Caki2 (cell line): Measurements from ENCODE around the gene TLCD4. TPM values are rescaled to one million over a fixed set of nuclear protein-coding genes. Genes with fewer than 3 reads are reported as not detected.
"Not testable (repeated sequence)": the region's sequence is repeated elsewhere in the genome, so short reads cannot be mapped to it uniquely, and the experiment has no call there.

Source experiments
- DNase-seq: peaks from one replicate; pipeline ENCODE4 v3.0.0-alpha.2; 2015; ENCODE audit warnings: low read depth
- in situ Hi-C: cut with HindIII; loops from 2 replicates; pipeline ENCODE4 v1.10.0; 2016; ENCODE audit warnings: low sequenced_read_pairs, low pct_unique_long_range_greater_than_20kb, mixed read lengths
- total RNA-seq: library from RNA; depleted of rRNA; stranded (reverse); fragments of >200 nt; shearing (Covaris generic); gene quantifications from 2 replicates; pipeline ENCODE4 v1.2.3, GENCODE V29; 2014; ENCODE audit warnings: low replicate concordance

TLCD4 gene
- total RNA-seq, 1 experiment from 2014 or later: 11.3 TPM

GRCh38 chr1:95092891-95093290 is 24.3 kb upstream of the TLCD4 start:
- DNase-seq, in situ Hi-C loops: not testable (repeated sequence)

GRCh38 chr1:95093296-95093695 is 23.9 kb upstream of the TLCD4 start:
- in situ Hi-C loops: no loop called here
- DNase-seq: no peak

GRCh38 chr1:95094923-95095322 is 22.2 kb upstream of the TLCD4 start:
- no peak for DNase-seq
- in situ Hi-C loops: no loop called here

- DNase-seq: no peak
- in situ Hi-C loops: no loop called here
These were observed 21.3 kb upstream of the TLCD4 start for GRCh38 chr1:95095833-95096217.

GRCh38 chr1:95096218-95096841 is 20.8 kb upstream of the TLCD4 start:
- in situ Hi-C loops: no loop called here
- DNase-seq: no peak

- DNase-seq: no peak
- in situ Hi-C loops: no loop called here
These were observed 19.7 kb upstream of the TLCD4 start for GRCh38 chr1:95097426-95097825.

GRCh38 chr1:95098196-95098595 is 19.0 kb upstream of the TLCD4 start:
- in situ Hi-C loops: no loop called here
- no peak for DNase-seq

GRCh38 chr1:95108792-95109191 is 8.4 kb upstream of the TLCD4 start:
- no peak for DNase-seq
- in situ Hi-C loops: no loop called here

- in situ Hi-C loops: no loop called here
- no peak for DNase-seq
These were observed 6.1 kb upstream of the TLCD4 start for GRCh38 chr1:95111014-95111413.

- in situ Hi-C loops: no loop called here
- no peak for DNase-seq
These were observed 3.5 kb upstream of the TLCD4 start for GRCh38 chr1:95113684-95114083.

- DNase-seq: no peak
- in situ Hi-C loops: no loop called here
These were observed 1.4 kb upstream of the TLCD4 start for GRCh38 chr1:95115708-95116137.

- peak; percentile 72 for DNase-seq
- in situ Hi-C loops: no loop called here
These were observed 462 bp upstream of the TLCD4 start for GRCh38 chr1:95116580-95117206.

- peak; percentile 9 for DNase-seq
- in situ Hi-C loops: no loop called here
These were observed 928 bp downstream of the TLCD4 start for GRCh38 chr1:95118067-95118499.

GRCh38 chr1:95118710-95119109 is 1.6 kb downstream of the TLCD4 start:
- in situ Hi-C loops: no loop called here

GRCh38 chr1:95119273-95119672 is 2.1 kb downstream of the TLCD4 start:
- DNase-seq: no peak
- in situ Hi-C loops: no loop called here

More at GRCh38 chr1:95118710-95119109, 1.6 kb downstream of the TLCD4 start:
- DNase-seq: no peak

- no peak for DNase-seq
- in situ Hi-C loops: no loop called here
These were observed 5.1 kb downstream of the TLCD4 start for GRCh38 chr1:95122151-95122697.

GRCh38 chr1:95124342-95124741 is 7.2 kb downstream of the TLCD4 start:
- no peak for DNase-seq
- in situ Hi-C loops: no loop called here

GRCh38 chr1:95126366-95126765 is 9.2 kb downstream of the TLCD4 start:
- DNase-seq: no peak
- in situ Hi-C loops: no loop called here

GRCh38 chr1:95126846-95127245 is 9.7 kb downstream of the TLCD4 start:
- in situ Hi-C loops: no loop called here
- no peak for DNase-seq

GRCh38 chr1:95127380-95127779 is 10.2 kb downstream of the TLCD4 start:
- DNase-seq: no peak
- in situ Hi-C loops: no loop called here
